Common myeloid progenitor, CD34-positive (primary cell): ENCODE data around the gene PLAU.

Source experiments
- CTCF ChIA-PET: fragments of 350-600 bp; sonication (Branson Sonifier 250); formaldehyde crosslinking; loops from one replicate; lab custom pipeline; 2021; ENCODE audit warnings: antibody characterized with exemption; lab: Charles Lee
- POLR2A ChIA-PET: fragments of 350-600 bp; sonication (Branson Sonifier 250); formaldehyde crosslinking; loops from one replicate; lab custom pipeline; 2021; ENCODE audit warnings: antibody characterized with exemption; lab: Charles Lee
- DNase-seq, 3 donors: peaks; one replicate each; pipeline versions ENCODE4 v3.0.0 to v3.0.0-alpha.2; 2013
- H3K27ac ChIP-seq, 2 experiments: 1 replicate in 1 of 2; 2 replicates in 1 of 2; pipeline ENCODE4 v1.7.0; 2013; ENCODE audit warnings: inconsistent platforms in 2 of 2, low read length in 2 of 2, mild to moderate bottlenecking in 2 of 2, low read depth in 1 of 2, moderate library complexity in 1 of 2; ENCODE audit not compliant: severe bottlenecking in 2 of 2, insufficient read depth in 1 of 2, poor library complexity in 1 of 2
- H3K27me3 ChIP-seq, 5 experiments: replicated peaks in 2 of 5; 1 replicate in 3 of 5; 2 replicates in 2 of 5; pipeline versions ENCODE4 v1.6.1 to v1.7.0; 2013; ENCODE audit warnings: low read length in 4 of 5, mild to moderate bottlenecking in 2 of 5, moderate library complexity in 2 of 5, inconsistent platforms in 1 of 5; ENCODE audit not compliant: insufficient read depth in 5 of 5, control insufficient read depth in 4 of 5
- H3K36me3 ChIP-seq, 4 experiments: 1 replicate in 2 of 4; 2 replicates in 2 of 4; pipeline versions ENCODE4 v1.6.1 to v1.7.0; 2013; ENCODE audit warnings: low read length in 3 of 4, control low read depth in 1 of 4, mild to moderate bottlenecking in 1 of 4; ENCODE audit not compliant: control insufficient read depth in 4 of 4, insufficient read depth in 4 of 4
- H3K4me1 ChIP-seq, 4 experiments: 1 replicate in 3 of 4; 2 replicates in 1 of 4; pipeline versions ENCODE4 v1.6.1 to v1.7.1; 2013; ENCODE audit warnings: low read length in 3 of 4, mild to moderate bottlenecking in 3 of 4, control low read depth in 1 of 4, inconsistent platforms in 1 of 4, moderate library complexity in 1 of 4; ENCODE audit not compliant: control insufficient read depth in 4 of 4, insufficient read depth in 4 of 4; ENCODE audit errors: control extremely low read depth in 1 of 4
- H3K4me3 ChIP-seq, 7 experiments: 1 replicate in 4 of 7; 2 replicates in 3 of 7; pipeline versions ENCODE4 v1.5.1 to v1.7.0; 2013; ENCODE audit warnings: mild to moderate bottlenecking in 7 of 7, low read length in 6 of 7, moderate library complexity in 6 of 7, inconsistent platforms in 2 of 7, low read depth in 2 of 7, control low read depth in 1 of 7; ENCODE audit not compliant: insufficient read depth in 4 of 7, control insufficient read depth in 1 of 7; ENCODE audit errors: extremely low read depth in 1 of 7
- H3K9me3 ChIP-seq, 5 experiments: 1 replicate in 4 of 5; 2 replicates in 1 of 5; pipeline versions ENCODE4 v1.6.1 to v1.7.1; 2013; ENCODE audit warnings: low read length in 4 of 5, mild to moderate bottlenecking in 2 of 5, inconsistent platforms in 1 of 5, low read depth in 1 of 5, moderate library complexity in 1 of 5; ENCODE audit not compliant: control insufficient read depth in 4 of 5, insufficient read depth in 2 of 5; ENCODE audit errors: control extremely low read depth in 1 of 5
- WGBS: methylation state at CpG from one replicate; pipeline ENCODE4 v1.1.5; 2013; ENCODE audit not compliant: insufficient coverage; 5-methylcytosine and 5-hydroxymethylcytosine counted together

PLAU gene

GRCh38 chr10:73908853-73909539 is 1.9 kb upstream of the PLAU start:
- DNase-seq, result peak; percentile 79 to 94 (median 91)
- Histone ChIP-seq H3K27ac (peak overlapping the region; percentile 21 to 46), H3K4me1 (peaks cover 30 to 64% (median 53%) of the 10 kb centered on the region in 4 experiments), H3K4me3 (peak overlapping the region in 5 of 7 experiments; percentile 0 to 76 (median 22)), H3K9me3 (no peaks in the 10 kb centered on the region), H3K36me3 (peaks cover 0 to 16% (median 5%) of the 10 kb centered on the region in 4 experiments), H3K27me3 (no peaks in the 10 kb centered on the region)
- ChIA-PET POLR2A (interaction anchor here (0.6 kb wide), 1 partner anchor 48 kb away, joined by 3 read pairs; no protein-coding TSS in a partner anchor), CTCF (interaction anchor here (0.7 to 1.3 kb wide), 3 partner anchors 22 to 48 kb away, joined by 3 to 6 read pairs (median 4); no protein-coding TSS in a partner anchor)
- 0% methylated on average over 5 of the region's 10 CpGs for WGBS

GRCh38 chr10:73909540-73910115 is 1.3 kb upstream of the PLAU start:
- no peaks in the 10 kb centered on the region for H3K27me3 ChIP-seq
- peaks cover 30 to 64% (median 53%) of the 10 kb centered on the region in 4 experiments for H3K4me1 ChIP-seq
- H3K9me3 ChIP-seq, result no peaks in the 10 kb centered on the region
- peaks cover 0 to 22% (median 10%) of the 10 kb centered on the region in 4 experiments for H3K36me3 ChIP-seq
- no peak for DNase-seq
- peak overlapping the region; percentile 21 to 46 for H3K27ac ChIP-seq
- 74% methylated on average over 3 of the region's 4 CpGs for WGBS
- ChIA-PET CTCF (interaction anchor here (0.8 to 1.8 kb wide), 3 partner anchors 10 to 31 kb away, joined by 3 to 8 read pairs (median 6); no protein-coding TSS in a partner anchor), POLR2A (interaction anchor here (0.6 kb wide), 1 partner anchor 47 kb away, joined by 3 read pairs; no protein-coding TSS in a partner anchor)
- H3K4me3 ChIP-seq, result peak overlapping the region in 4 of 7 experiments; percentile 20 to 76 (median 40)

- no peaks in the 10 kb centered on the region for H3K9me3 ChIP-seq
- H3K36me3 ChIP-seq, result peaks cover 2 to 30% (median 16%) of the 10 kb centered on the region in 4 experiments
- WGBS, result 14% methylated on average over 8 of the region's 9 CpGs
- POLR2A ChIA-PET, result no interaction called here
- DNase-seq, result peak in 2 of 3 donors; percentile 53 to 63
- peak overlapping the region; percentile 56 to 85 (median 76) for H3K4me3 ChIP-seq
- peaks cover 30 to 63% (median 53%) of the 10 kb centered on the region in 4 experiments for H3K4me1 ChIP-seq
- H3K27ac ChIP-seq, result no peak overlapping the region
- H3K27me3 ChIP-seq, result no peaks in the 10 kb centered on the region
- CTCF ChIA-PET, result interaction anchor here (0.6 to 1.8 kb wide), 8 partner anchors 9 to 220 kb away, joined by 3 to 8 read pairs (median 3); no protein-coding TSS in a partner anchor
Observed at GRCh38 chr10:73910401-73910763, 550 bp upstream of the PLAU start.

GRCh38 chr10:73911553-73912004 is 647 bp downstream of the PLAU start:
- H3K27me3 ChIP-seq, result no peaks in the 10 kb centered on the region
- POLR2A ChIA-PET, result no interaction called here
- no peak for DNase-seq
- 15% methylated on average over 11 of the region's 14 CpGs for WGBS
- H3K4me3 ChIP-seq, result peak overlapping the region; percentile 56 to 85 (median 76)
- peaks cover 30 to 51% (median 48%) of the 10 kb centered on the region in 4 experiments for H3K4me1 ChIP-seq
- peaks cover 3 to 42% (median 21%) of the 10 kb centered on the region in 4 experiments for H3K36me3 ChIP-seq
- CTCF ChIA-PET, result interaction anchor here (1.0 to 1.8 kb wide), 5 partner anchors 19 to 32 kb away, joined by 3 to 8 read pairs (median 3); no protein-coding TSS in a partner anchor
- no peaks in the 10 kb centered on the region for H3K9me3 ChIP-seq
- H3K27ac ChIP-seq, result no peak overlapping the region

- peaks cover 6 to 53% (median 26%) of the 10 kb centered on the region in 4 experiments for H3K36me3 ChIP-seq
- 100% methylated on average over 3 of the region's 10 CpGs for WGBS
- ChIA-PET POLR2A (no interaction called here), CTCF (interaction anchor here (1.6 to 2.3 kb wide), 2 partner anchors 27 to 28 kb away, joined by 4 to 9 read pairs; no protein-coding TSS in a partner anchor)
- no peak overlapping the region for H3K4me3 ChIP-seq
- no peak overlapping the region for H3K27ac ChIP-seq
- no peak for DNase-seq
- H3K27me3 ChIP-seq, result no peaks in the 10 kb centered on the region
- H3K9me3 ChIP-seq, result peaks cover 0 to 6% (median 0%) of the 10 kb centered on the region in 5 experiments
- H3K4me1 ChIP-seq, result peaks cover 14 to 30% (median 27%) of the 10 kb centered on the region in 4 experiments
Observed at GRCh38 chr10:73914036-73914435, 3.1 kb downstream of the PLAU start.

GRCh38 chr10:73915206-73915851 is 4.4 kb downstream of the PLAU start:
- Histone ChIP-seq H3K4me3 (no peak overlapping the region), H3K36me3 (peaks cover 6 to 53% (median 26%) of the 10 kb centered on the region in 4 experiments), H3K27me3 (no peaks in the 10 kb centered on the region), H3K27ac (no peak overlapping the region), H3K4me1 (peaks cover under 1 to 24% (median 18%) of the 10 kb centered on the region in 4 experiments), H3K9me3 (peaks cover 0 to 10% (median 0%) of the 10 kb centered on the region in 5 experiments)
- ChIA-PET CTCF (interaction anchor here (0.7 to 2.3 kb wide), 3 partner anchors 9 to 25 kb away, joined by 3 to 9 read pairs (median 4); no protein-coding TSS in a partner anchor), POLR2A (no interaction called here)
- 91% methylated on average over 8 of the region's 8 CpGs for WGBS
- DNase-seq, result no peak
